GM10266 (cell line): Measurements from ENCODE around the gene KXD1.

Experiments used
- DNase-seq: peaks from one replicate; pipeline ENCODE4 v3.0.0; 2012; ENCODE audit errors: extremely low spot score
- TF ChIP-seq, protein P1 (sequence below): IDR thresholded peaks from 2 replicates; pipeline ENCODE4 v1.5.1; 2012; ENCODE audit warnings: mild to moderate bottlenecking, low read depth; ENCODE audit not compliant: control insufficient read depth, insufficient read depth; ENCODE audit errors: missing control alignments

The KXD1 gene

DNA sequence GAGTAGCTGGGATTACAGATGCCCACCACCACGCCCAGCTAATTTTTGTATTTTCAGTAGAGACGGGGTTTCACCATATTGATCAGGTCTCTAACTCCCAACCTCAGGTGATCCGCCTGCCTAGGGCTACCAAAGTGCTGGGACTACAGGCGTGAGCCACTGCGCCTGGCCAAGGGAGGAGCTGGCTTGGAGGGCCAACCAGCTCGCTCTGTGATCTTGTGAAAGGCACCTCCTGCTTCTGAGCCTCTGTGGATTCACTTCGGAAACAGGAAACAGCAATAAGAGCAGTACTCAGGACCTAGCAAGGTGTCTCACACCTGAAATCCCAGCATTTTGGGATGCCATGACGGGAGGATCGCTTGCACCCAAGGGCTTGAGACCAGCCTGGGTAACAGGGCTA, 33.8 kb upstream of the KXD1 start:
- DNase-seq, result no peak
- TF ChIP-seq, protein P1, sequence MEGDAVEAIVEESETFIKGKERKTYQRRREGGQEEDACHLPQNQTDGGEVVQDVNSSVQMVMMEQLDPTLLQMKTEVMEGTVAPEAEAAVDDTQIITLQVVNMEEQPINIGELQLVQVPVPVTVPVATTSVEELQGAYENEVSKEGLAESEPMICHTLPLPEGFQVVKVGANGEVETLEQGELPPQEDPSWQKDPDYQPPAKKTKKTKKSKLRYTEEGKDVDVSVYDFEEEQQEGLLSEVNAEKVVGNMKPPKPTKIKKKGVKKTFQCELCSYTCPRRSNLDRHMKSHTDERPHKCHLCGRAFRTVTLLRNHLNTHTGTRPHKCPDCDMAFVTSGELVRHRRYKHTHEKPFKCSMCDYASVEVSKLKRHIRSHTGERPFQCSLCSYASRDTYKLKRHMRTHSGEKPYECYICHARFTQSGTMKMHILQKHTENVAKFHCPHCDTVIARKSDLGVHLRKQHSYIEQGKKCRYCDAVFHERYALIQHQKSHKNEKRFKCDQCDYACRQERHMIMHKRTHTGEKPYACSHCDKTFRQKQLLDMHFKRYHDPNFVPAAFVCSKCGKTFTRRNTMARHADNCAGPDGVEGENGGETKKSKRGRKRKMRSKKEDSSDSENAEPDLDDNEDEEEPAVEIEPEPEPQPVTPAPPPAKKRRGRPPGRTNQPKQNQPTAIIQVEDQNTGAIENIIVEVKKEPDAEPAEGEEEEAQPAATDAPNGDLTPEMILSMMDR, result no peak

DNA sequence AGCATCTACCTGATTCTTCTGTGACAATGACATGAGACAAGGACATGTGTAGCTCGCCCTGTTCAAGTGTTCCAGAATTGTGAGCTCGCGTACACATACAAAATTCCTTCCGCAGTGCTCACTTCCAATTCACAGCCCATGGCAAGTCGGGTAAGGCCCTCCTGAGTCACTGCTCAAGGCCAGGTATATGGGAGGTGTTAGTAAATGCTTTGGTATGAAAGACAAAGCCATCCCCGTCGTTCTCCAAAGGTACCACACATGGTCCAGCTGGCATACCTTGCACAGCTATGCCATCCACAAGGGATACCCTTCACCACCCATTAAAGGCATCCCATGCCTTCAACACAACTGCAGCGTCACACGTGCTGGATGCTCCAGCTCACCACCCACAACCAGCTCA, 31.4 kb upstream of the KXD1 start:
- TF ChIP-seq, protein P1, result no peak
- no peak for DNase-seq

DNA sequence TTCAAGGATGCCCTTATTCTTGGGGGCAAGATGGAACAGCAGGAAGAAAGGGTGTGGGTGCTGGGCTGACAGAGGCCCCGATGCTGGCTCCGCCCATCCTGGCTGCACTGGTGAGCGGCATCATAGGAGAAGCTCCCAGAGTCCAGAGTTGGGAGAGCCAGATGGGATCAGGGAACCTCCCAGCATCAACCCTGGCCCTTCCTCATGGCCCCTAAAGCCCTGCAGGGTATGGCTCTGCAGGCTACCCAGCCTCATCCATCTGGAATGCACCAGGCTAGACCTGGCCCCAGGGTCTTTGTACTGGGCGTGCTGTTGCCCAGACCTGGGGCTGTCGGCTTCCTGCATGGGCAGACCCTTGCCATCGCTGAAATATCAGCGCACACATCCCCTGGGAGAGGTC, 27.9 kb upstream of the KXD1 start:
- no peak for DNase-seq

DNA sequence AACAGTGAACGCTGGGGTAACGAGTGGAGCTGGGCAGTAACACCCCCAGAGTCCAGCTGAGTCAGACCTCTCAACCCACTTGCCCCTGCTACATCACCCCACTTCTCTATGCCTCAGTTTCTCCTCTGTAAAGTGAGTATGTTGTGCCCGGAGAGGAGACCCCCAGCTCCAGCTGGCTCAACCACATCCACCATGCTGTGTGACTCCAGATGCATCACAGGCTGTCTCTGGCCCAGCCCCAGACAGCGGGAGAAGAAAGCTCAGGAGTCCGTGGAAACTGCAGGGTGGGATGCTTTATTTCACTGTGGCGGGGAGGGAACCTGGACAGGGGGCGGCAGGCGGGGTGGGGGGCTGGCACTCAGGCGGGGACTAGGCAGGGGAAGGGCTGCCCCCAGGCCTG, 26.2 kb upstream of the KXD1 start:
- no peak for DNase-seq
- TF ChIP-seq, protein P1, result no peak

More for the DNA sequence above, 27.9 kb upstream of the KXD1 start:
- TF ChIP-seq, protein P1, result no peak

DNA sequence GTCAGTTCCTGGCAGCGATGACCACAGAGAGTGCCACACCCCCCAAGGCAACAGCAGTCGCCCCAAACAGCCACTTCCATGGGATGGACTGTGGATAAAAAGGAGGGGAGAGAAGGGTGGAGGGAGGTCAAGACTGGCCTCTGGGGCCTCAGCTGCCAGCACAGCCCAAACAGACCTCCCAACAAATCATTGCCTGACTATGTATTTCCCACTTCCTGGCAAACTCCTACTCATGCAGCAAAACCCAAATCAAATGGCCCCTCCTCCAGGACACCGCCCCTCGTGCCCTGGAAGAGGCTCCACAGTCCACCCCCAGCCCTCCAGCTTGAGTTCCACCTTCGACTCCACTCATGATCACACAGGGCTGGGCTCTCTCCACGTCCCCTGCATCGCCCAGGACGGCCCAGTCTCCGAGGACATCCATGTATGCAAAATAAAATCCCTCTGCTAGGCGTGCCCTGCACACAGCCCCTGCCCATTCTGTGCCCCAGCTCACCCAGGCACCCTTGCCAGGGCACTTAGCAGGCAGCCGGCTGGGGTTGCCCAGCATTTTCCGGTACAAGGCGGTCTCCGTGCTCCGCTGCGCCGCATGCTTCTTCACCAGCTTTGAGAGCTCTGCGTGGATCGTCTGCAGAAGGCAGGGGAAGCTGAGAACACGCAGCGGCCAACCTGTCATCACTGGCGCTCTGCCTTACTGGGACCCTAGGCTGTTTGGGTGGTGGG, 25.3 kb upstream of the KXD1 start:
- no peak for DNase-seq
- TF ChIP-seq, protein P1, result no peak

DNA sequence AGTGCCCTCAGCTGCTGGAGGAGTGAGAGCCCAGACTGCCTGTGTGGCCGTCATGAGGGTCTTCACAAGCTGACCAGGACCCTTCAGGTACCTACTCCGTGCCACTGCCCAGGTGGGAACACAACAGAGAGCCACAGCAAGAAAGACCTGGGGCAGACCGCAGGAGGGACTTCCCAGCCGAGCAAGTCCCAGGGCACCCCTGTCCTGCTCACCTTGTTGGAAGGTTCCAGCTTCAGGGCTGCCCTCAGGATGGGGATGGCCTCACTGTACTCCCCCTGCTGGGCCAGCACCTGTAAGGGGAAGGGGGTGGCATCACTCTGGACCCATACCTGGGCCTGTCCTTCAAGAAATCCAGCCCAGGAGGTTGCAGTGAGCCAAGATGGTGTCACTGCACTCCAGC, 24.6 kb upstream of the KXD1 start:
- no peak for DNase-seq
- TF ChIP-seq, protein P1, result no peak

DNA sequence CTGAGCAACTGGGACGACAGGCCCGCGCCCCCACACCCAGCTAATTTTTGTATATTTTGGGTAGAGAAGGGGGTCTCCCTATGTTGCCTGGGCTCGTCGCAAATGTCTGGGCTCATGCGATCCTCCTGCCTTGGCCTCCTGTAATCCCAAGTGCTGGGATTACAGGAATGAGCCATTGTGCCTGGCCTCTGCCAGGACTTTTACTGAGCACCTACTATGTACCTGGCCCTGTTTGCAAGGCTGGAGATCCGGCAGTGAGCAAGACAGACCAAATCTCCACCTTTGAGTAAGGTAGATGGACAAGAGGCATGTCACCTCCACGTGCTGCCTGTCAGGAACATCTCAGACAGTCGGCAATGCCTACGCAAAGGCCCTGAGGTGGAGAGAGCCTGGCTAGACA, 21.2 kb upstream of the KXD1 start:
- TF ChIP-seq, protein P1, result no peak
- no peak for DNase-seq
